HG02588 (cell line): Measurements from ENCODE around the gene RANBP17.
"Not testable (repeated sequence)": the region's sequence is repeated elsewhere in the genome, so short reads cannot be mapped to it uniquely, and the experiment has no call there.

Source experiments
- ATAC-seq: cut with Tn5 transposase; IDR thresholded peaks from one replicate; pipeline ENCODE4 v1.9.1; 2021; ENCODE audit warnings: mild to moderate bottlenecking, moderate library complexity; ENCODE audit not compliant: unreplicated experiment

Gene RANBP17

GRCh38 chr5:170937914-170938313 is 76.1 kb downstream of the RANBP17 start:
- ATAC-seq = no peak

DNA sequence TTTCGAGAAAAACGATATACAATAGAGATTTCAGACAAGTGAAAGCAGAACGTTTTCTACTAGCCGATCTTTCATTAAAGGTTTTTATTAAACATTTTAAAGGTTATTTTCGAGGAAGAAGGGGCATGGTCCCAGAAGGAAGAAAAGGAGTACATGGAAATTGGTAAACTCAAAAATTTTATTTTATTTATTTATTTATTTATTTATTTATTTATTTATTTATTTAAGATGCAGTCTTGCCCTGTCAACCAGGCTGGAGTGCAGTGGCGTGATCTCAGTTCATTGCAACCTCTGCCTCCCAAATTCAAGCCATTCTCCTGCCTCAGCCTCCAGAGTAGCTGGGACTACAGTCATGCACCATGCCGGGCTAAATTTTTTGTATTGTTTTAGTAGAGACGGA is 77.4 kb downstream of the RANBP17 start:
- ATAC-seq = no peak

- ATAC-seq = no peak
These were observed 80.0 kb downstream of the RANBP17 start for GRCh38 chr5:170941788-170942187.

DNA sequence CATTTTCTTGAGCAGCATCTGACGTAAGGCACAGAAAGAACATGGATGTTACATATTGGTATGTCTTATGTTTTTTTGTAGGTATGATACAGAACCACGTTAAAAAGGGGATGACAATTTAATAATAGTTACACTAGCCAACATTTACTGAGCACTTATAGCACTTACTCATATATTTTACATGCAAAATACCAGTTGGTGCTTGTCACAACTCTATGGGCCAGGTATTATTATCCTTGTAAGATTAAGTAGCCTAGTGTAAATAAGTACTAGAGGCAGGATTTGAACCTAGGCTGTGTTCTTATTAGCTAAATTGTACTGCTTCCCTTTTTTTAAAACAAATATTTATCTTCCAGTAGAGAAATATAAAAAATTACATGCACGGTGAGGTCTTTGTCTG is 83.5 kb downstream of the RANBP17 start:
- ATAC-seq = no peak

- no peak for ATAC-seq
These were observed 98.7 kb downstream of the RANBP17 start for GRCh38 chr5:170960567-170960966.

DNA sequence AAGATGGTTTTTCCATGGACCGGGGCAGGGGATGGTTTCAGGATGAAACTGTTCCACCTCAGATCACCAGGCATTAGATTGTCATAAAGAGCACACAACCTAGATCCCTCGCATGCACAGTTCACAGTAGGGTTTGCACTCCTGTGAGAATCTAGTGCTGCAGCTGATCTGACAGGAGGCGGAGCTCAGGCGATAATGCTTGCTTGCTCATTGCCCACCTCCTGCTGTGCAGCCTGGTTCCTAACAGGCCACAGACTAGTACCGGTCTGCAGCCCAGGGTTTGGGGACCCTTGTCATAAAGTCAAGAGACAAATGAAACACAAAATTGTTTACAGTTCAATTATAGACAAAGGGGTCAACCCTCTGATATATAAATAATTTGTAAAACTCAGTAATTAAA is 101.7 kb downstream of the RANBP17 start:
- no peak for ATAC-seq

DNA sequence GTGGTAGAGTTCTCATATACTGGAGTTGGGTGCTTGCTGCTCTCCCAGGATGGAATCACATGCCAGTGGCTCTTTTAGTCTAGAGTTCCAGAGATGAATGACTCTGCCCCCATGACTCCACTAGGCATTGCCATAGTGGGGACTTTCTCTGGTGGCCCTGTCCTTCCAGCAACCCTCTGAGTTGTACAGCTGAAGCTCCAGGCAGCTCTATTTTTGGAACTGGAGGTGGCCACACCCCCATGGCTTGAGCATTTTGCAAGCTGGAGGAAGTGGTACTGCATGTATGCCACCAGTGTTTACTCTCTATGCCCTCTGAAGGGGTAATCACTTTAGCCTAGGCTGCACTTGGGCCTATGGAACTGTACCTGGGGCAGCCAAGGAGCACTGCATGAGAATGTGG is 112.6 kb downstream of the RANBP17 start:
- no peak for ATAC-seq

GRCh38 chr5:170980261-170980660 is 118.4 kb downstream of the RANBP17 start:
- ATAC-seq = not testable (repeated sequence)

- ATAC-seq = no peak
These were observed 123.7 kb downstream of the RANBP17 start for GRCh38 chr5:170985486-170985885.

GRCh38 chr5:170986598-170986997 is 124.8 kb downstream of the RANBP17 start:
- ATAC-seq = no peak

DNA sequence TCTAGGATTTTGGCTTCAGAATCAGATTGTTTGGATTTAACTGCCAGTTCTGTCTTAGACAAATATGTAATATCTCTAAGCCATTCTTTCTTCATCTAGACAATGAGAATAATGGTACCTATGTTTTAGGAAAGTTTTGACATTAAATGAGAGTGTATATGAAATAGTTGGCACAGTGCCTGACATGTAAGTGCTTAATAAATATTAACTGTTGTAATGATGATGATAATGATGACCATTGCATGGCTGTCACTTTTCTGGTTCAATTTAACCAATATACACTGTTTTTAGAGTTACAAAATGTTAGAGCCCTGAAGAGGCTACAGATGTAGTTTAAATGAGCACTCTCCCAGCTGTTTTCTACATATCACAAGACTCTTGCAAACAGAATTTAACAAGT is 131.7 kb downstream of the RANBP17 start:
- no peak for ATAC-seq

- no peak for ATAC-seq
These were observed 148.3 kb downstream of the RANBP17 start for GRCh38 chr5:171010086-171010485.

DNA sequence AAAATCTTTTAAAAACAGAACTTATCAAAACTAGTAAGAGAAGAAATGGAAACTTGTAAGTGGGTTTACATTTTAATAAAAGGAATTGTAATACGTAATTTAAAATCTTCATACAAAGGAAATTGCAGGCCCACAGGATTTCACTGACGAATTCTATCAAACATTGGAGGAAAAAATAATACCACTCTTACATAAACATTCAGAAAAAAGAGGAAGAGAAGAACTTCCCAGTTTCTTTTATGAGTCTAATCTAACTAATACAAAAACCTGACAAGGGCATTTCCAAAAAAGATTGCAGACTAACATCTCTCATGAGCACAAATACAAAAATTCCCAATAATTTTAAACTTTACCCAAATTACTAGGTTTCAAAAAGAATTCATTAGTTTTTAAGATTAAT is 149.0 kb downstream of the RANBP17 start:
- no peak for ATAC-seq

DNA sequence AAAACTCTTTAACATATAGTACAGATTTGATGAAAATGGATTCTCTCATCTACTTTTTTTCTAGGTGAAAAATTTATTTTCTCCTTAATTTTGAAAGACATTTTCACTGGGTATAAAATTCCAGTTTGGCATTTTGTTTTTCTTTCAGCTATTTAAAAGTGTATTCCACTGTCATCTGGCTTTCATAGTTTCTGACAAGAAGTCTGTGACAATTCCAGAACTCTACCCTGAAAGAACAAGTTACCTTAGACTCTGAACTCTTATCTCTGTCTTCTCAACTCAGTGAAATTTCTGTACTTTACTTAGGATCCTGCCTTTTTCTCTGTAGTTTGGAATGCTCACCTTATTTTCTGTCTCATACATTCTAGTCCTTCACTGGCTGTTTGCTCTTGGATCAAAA is 161.7 kb downstream of the RANBP17 start:
- no peak for ATAC-seq

GRCh38 chr5:171024084-171024483 is 162.3 kb downstream of the RANBP17 start:
- no peak for ATAC-seq

DNA sequence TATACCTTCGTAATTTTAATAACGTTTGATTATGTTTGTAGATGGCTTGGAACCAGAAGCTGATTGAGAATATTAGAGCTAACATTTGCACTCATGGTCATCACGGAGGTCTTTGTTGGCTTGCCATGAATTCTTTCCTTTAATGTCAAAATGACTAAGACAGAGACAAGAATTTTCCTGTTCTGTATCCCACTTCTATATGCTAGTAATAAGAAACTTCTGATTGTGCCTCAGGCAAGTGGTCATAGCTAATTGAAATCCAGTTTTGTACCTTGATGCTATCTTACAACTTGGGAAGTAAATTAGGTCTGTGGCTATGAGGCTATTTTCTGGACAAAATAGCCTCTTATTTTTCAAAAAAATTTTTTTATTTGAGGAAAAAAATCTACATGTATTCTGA is 167.6 kb downstream of the RANBP17 start:
- no peak for ATAC-seq

DNA sequence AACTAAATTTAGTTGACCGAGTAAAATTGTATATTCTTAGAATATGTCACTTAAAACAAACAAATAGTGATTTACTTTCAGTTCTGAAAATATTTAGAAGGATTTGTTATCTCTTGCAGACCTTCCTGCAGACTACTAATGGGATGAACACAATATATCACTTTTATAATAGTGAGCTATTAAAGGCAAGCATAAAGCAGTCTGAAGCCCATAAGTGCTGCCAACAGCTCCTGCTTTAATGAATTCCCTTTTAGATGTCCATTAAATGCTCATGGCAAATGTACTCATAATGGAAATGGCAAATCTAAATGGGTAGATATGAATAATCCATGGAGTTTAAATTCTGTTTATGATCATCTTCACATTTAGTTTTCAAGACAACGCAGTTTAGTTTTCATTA is 170.2 kb downstream of the RANBP17 start:
- no peak for ATAC-seq

DNA sequence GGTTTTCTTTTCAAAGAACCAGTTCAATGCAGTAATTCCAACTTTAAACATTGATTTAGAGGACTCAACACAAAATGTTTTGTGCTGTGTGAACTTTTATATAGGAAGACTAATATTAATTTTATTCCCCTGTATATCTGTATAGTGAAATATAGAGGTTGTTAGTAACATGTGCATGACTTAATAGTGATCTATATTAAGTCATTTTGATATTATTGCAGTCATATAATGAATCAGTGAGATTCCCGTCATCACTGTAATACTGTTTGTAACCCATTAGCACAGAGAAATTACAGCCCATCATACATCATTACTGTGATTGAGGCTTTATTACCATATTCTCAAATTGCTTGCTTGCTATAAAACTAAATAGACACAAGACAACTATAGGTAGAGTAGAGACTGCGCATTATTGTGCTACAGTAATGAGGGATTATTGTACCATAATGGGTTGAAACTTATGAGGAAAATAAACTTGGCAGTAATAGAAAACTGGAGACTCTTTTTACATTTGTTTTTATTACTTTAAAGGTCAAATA is 170.7 kb downstream of the RANBP17 start:
- no peak for ATAC-seq

GRCh38 chr5:171041893-171042292 is 180.1 kb downstream of the RANBP17 start:
- not testable (repeated sequence) for ATAC-seq

DNA sequence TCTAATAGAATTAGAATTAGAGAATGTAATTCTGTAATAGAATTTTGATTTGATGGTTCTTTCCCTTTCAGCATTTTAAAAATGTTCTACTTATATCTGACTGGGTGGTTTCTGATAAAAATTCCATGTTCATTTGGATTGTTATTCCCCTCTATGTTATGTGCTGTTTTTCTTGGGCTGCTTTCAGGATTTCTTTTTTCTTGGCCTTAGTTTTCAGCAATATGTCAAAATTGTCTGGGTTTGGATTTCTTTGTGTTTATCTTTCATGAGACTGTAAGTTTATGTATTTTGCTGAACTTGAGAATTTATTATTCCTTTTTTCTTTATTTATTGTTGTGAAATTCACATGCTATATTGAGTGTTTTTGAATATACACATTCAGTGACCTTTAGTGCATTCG is 189.1 kb downstream of the RANBP17 start:
- no peak for ATAC-seq

DNA sequence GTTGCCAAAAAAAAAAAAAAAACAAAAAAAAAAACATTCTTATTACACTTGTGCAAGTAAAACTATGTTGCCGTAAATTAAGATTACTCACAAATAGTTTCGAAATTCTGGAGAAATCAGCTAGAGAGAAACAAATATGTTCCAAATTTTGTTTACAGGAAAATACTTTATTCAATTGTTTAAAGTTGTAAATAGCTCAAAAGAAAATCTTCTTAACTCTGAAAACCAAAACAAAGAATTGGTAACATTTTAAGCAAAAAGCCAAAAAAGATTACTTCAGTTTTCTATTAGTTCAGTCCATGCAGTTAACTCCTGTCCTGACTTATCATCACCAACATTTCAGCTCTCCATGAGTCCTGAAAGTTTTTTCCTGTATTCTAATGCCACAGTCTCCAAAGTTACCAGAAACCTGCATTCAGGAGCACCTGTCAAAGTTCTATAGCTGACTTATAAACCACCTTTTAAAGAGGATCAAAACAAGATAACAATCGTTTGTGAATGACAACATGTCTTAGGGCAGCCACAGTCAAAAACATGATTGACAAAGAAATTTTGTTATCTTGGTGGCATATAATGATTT is 194.1 kb downstream of the RANBP17 start:
- ATAC-seq = no peak

DNA sequence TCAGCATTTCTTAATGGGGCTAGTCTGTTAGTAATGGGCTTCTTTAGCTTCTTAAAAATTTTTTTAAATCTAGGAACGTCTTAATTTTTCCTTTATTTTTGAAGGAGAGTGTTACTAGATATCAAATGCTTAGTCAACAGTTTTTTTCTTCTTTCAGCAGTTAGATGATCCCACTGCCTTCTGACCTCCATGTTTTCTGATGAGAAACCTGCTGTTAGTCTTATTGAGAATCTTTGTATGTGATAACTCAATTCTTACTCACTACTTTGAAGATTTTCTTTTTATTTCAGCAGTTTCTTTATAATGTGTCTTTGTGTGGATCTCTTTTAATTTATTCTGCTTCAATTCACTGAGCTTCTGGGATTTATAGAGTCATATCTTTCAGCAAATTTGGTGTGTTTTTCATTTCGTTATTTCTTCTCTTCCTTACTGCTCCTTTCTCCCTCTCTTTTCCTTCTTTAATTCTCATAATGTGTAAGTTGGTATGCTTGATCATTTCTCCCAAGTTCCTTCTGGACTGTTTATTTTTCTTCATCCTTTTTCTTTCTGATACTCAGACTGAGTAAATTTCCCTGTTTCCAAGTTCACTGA is 205.8 kb downstream of the RANBP17 start:
- ATAC-seq = no peak

DNA sequence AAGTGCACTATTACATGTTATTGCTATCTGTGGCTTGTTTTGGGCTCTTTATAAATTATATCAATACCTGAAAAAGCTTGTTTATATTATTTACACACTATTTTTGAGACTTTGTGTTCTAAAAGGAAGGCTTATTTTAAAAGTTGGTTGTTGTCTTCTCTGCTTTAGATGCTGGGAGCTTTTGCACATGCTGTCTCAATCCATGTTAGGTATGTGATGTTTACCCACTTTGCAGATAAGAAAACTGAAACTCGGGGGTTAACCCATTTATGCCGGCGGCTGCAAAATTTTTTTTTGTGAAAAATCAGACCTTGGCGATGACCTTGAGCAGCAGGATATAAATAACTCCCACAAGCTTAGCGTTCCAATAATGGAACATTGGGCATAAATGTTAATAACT is 212.9 kb downstream of the RANBP17 start:
- ATAC-seq = no peak
